CMK (cell line): ENCODE measurements around the gene CSRP2.

ENCODE experiments used
- DNase-seq: peaks from one replicate; pipeline ENCODE4 v3.0.0-alpha.2; 2010; ENCODE audit warnings: low read depth

Gene CSRP2

DNA sequence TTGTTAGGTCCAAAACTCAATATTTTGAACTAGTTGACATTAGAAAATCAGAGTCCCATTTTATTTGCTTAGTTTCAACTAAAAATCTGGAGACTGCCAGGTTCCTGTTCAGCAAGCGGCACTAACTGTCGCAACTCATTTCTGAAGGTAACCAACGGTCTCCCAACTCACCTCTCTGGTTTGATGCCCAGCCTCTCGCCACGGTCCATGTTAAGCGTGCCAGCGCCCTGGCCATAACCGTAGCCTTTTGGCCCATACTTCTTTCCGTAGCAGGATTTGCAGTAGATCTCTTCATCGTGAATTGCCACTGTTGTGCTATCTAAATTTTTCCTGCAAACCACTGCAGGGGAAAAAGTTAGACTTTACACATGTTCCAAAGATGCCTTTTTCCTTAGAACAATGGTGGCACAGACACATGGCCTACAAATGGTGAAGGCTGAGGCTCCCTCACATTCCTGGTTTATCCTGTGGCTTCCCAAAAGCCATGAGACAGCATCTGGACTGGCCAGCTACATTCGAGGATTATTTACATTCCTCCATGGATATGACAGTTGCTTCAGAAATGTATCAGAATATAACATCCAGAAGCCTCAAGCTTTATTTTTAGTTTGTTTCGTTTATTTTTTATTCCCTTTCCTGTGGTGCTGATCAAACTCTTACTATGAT, 15.7 kb downstream of the CSRP2 start:
- DNase-seq: no peak

GRCh38 chr12:76860256-76860655, 18.6 kb downstream of the CSRP2 start:
- DNase-seq: no peak

- DNase-seq: peak; percentile 5
Observed at GRCh38 chr12:76859611-76860010, 19.2 kb downstream of the CSRP2 start.

- no peak for DNase-seq
Observed at GRCh38 chr12:76856018-76856644, 22.7 kb downstream of the CSRP2 start.

DNA sequence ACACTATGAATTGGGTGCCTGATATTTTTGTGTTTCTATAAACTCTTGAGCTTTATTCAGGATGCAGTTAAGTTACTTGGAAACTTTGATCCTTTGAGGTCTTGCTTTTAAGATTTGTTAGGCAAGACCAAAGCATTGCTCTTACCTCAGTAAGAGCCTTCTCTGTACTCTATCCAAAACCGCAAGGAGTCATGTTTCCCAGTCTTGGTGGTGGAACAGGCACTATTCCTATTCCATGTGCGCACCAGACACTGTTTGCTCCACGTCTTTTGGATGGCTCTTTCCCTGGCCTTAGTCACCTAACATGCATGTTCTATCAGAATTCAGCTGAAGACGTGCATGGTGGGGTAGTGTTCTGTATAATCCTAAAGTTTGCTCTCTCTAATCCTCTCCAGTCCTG, 23.5 kb downstream of the CSRP2 start:
- DNase-seq: no peak

DNA sequence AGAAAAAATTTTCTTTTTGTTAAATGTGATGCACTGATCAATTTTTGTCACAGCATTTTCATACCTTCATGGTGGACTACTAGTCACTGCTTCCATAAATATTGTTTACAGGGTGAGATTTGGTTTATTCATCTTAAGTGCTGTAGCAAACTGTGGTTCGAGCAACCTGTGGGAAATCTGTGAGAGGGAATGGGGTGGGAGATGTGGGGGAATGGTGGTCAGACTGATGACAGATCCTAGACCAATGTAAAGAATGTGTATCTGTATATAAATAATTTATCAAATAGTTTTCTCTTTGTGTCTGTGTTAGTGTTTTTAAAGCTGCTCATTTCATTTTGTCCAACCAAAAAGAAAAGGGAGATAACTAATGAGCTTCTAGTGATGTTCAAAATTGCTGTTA, 26.7 kb downstream of the CSRP2 start:
- no peak for DNase-seq

DNA sequence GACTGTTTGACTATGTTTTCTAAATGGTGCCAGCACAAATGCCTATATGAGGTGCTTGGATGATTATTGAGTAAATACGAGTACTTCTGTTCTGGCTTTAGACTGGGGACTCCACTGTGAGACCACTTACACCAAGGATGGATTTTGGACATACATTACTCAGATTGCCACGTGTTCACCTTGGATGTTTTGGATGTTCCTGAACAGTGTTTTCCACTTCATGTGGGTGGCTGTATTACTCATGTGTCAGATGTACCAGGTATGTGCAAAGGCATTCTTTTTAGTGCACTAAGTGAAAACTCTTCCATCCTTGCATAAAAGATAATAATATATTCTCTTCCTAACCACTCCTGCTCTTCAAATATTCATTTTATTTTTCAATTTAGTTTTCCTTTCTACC, 30.7 kb downstream of the CSRP2 start:
- DNase-seq: no peak

GRCh38 chr12:76847260-76847659, 31.6 kb downstream of the CSRP2 start:
- DNase-seq: no peak

DNA sequence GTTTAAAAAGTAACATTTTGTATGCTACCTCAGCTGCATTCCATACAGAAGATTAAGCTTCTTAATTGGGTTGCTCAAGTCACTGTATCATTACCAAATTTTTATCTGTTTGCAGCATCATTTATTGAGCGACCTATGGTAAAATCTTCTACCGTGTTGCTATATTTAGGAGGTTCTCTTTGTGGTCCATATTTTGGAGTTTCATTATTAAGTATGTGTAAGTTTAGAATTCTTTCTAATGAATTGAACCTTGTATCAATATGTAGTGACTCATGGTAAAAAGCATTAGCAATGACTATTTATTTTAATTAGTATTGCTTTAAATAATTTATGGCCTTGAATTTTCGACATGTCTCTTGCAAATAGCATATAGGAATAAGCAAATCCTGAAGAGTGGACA, 42.2 kb downstream of the CSRP2 start:
- DNase-seq: no peak

DNA sequence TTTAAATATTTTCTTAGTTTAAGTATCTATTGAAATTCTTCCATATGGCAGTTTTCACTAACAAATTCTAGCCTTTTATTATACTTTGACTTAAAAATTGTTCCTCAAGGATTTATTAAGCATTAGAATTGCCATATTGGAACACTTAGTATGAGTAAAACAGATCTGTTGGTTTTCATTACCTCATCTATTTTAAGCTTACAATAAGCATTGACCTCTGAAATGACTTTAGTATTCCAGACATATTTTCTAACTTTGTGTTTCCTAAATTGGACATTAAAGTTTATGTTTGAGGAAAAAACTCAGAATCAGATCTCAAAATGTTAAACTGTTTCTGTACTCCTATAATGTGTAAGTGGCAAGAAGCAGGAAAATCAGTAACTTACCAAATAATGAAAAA, 48.4 kb downstream of the CSRP2 start:
- DNase-seq: no peak

DNA sequence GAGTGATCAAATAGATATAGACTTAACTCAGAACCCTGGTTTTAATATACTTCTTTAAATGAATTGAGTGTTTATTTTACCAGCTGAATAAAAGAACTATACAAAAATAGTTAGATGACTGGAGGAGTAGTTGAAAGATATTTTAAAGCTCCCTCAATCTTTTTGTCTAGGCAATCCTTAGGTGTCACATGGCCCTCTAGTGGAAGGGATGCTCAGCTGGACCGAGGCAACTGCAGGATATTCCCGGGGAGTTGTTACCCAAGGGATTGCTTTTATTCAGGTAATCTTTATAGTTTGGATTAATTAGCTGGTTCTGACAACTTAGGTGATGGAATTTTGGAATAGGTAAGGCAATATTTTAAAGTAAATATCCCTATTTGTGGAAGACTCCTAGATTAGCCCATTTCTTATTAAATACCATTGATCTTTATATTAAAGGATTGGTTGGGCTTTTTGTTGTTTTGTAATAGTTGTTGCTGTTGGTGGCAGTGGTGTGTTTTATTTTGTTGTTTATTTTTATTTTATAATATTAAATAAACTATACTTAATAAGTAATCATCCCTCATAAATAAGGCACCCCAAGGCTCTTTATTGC, 57.8 kb downstream of the CSRP2 start:
- DNase-seq: no peak

- no peak for DNase-seq
Observed at GRCh38 chr12:76813972-76814371, 64.8 kb downstream of the CSRP2 start.

- no peak for DNase-seq
Observed at GRCh38 chr12:76813265-76813664, 65.6 kb downstream of the CSRP2 start.

DNA sequence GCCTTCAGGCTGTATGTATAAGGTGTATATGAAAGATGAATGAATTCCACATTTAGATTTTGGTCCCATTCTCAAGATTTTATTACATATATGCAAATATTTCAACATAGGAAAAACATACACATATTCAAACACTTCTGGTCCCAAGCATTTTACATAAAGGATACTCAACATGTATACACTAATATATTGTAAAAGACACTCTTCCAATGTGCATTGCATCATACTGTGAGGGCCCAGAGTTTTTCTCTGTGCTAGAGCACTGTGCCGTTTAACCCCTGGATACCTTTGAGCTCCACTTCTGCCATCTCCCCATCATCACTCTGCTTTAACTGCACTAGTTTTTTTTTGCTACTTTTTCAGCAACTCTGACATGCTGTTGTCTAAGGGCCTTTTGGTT, 66.8 kb downstream of the CSRP2 start:
- no peak for DNase-seq

DNA sequence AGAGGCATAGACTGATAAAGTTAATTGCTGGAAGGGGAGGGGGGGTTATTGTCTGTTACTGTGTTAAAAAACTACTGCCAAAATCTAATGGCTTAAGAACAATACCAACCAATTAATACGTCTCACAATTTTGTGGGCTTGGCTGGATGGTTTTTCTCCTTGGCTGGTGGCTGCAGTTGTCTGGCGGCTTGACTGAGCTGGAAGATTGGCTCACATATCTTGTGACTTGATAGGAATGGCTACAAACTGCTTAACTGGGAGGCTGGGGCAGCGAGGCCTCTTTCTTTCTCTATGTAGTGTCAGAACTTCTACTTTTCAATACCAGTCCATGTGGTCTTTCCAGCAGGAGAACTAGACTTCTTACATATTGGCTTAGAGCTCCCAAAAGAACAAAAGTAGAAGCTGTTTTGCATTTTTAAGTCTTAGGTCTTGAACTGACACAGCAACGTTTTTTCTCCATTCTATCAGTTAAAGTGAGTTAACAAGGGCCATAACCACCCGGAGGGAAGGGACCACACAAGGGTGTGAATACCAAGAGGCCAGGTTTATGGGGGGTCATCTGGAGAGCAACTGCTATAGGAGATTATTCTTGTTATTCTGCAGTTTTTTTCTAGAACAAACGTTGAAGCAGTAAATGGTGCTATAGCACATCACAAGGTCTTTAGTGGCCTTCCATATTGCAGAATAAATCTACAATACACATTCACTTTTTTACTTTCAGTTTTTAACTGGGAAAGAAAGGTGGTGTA, 68.0 kb downstream of the CSRP2 start:
- no peak for DNase-seq
